HG03280 (cell line): ENCODE results near the gene CCDC146.
"Not testable (repeated sequence)": the region's sequence is repeated elsewhere in the genome, so short reads cannot be mapped to it uniquely, and the experiment has no call there.

Experiments
- ATAC-seq: cut with Tn5 transposase; IDR thresholded peaks from one replicate; pipeline ENCODE4 v1.9.1; 2021; ENCODE audit warnings: mild to moderate bottlenecking, moderate library complexity; ENCODE audit not compliant: unreplicated experiment

The CCDC146 gene

GRCh38 chr7:77327067-77327931 lies 204.9 kb downstream of the CCDC146 start:
- ATAC-seq: no peak

- no peak for ATAC-seq
Measured at GRCh38 chr7:77327932-77328628, 205.7 kb downstream of the CCDC146 start.

DNA sequence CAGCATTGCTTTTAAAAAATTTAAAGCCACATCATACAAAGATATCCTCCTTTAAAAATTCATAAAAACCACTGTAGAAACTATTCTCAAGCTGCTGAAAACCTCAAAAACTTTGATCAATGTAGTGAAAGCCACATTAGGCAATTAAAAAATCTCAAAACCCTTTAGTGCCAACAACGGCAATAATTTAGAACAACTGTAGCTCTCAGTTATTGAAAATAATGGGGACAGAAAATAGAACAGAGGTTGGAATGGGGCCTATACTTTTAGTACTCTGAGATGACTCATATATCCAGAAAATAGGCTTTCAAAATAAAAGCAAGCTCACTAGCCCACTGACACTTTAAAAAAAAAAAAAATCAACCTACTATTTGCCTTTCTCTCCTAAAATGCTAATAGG lies 206.3 kb downstream of the CCDC146 start:
- no peak for ATAC-seq

GRCh38 chr7:77329466-77330168 lies 207.2 kb downstream of the CCDC146 start:
- ATAC-seq: no peak

- no peak for ATAC-seq
Measured at GRCh38 chr7:77330169-77330882, 207.9 kb downstream of the CCDC146 start.

GRCh38 chr7:77331938-77332695 lies 209.7 kb downstream of the CCDC146 start:
- peak; percentile 78 for ATAC-seq

DNA sequence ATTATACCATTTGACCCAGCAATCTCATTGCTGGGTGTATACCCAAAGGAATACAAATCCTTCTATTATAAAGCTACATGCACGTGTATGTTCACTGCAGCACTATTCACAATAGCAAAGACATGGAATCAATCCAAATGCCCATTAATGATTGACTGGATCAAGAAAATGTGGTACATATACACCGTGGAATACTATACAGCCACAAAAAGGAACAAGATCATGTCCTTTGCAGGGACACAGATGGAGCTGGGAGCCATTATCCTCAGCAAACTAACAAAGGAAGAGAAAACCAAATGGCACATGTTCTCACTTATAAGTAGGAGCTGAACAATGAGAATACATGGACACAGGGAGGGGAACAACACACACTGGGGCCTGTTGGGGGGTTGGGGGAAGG lies 211.6 kb downstream of the CCDC146 start:
- ATAC-seq: not testable (repeated sequence)

GRCh38 chr7:77335581-77335980 lies 213.2 kb downstream of the CCDC146 start:
- ATAC-seq: no peak

DNA sequence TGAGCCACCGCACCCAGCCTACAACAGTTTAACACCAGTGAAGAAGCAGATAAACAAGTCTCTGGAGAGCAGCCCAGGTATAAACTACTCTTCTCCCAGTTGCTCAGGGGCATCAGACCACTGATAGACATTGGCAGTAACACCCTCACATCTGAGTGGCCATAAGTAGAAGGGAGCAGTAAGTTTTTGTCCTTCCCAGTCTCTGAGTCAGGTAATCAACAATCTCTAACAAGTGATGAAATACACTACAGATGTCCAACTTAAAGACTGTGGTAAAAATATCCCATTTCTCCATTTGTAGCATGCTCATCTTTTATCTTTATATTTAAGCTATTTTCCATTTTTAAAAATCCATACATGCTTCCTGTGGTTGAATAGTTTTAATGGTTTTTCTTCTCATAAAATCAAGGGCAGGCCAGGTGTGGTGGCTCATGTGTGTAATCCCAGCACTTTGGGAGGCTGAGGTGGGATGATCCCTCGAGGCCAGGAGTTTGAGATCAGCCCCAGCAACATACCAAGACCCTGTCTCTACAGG lies 215.1 kb downstream of the CCDC146 start:
- ATAC-seq: no peak

GRCh38 chr7:77338260-77338659 lies 215.8 kb downstream of the CCDC146 start:
- no peak for ATAC-seq

DNA sequence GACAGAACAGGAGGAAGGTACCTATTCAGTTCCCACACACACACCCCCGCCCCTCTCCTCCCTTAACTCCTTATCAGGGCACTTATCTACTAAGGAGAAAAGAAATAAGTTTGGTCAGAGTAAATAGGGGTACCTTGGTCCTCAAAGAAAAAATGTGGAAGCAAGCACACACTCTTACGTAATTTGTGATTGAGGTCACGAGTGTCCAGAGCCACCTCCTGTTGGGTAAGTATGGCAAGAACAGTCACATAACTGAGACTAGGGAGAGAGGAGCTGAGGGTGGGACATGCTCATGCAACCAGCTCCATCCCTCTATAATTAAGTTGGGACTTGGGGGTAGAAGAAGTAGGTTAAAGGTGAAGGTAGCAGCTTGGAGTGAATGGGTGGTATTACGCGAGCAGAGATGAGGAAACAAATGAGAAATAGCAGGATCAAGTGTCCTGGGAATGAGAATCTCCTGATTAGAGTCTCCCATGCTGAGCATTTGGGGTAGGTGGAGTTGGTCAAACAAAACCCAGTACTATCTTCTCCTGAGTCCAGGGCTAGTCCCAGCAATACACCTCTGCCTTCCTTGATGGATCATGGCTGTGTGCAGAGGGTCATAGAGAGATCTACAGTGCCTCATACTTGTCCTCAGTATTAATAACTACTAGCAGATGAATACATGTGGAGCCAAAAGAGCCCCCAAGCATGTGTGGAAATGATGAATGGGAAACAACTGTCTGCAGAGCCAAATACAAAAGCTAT lies 216.6 kb downstream of the CCDC146 start:
- no peak for ATAC-seq

DNA sequence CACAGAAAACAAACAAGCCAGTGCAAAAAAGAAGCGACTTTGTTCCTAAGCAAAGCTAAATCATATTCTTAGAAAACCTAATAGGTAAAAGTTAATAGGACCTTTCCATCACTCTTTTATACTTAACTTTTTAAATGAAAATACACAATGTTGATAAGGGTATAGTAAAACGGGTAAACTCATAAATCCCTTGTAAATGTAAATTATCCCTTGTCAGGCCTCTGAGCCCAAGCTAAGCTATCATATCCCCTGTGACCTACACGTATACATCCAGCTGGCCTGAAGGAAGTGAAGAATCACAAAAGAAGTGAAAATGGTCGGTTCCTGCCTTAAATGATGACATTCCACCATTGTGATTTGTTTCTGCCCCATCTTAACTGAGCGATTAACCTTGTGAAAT lies 217.3 kb downstream of the CCDC146 start:
- ATAC-seq: no peak
